Measurements from ENCODE around the gene CX3CL1.

GRCh38 chr16:57345666-57346204 lies 26.6 kb upstream of the CX3CL1 start:
- TF ChIP-seq BACH2 (CRISPR knock-in tag; IDR thresholded peaks at IDR 0.05; ENCODE audit: borderline replicate concordance) (no peak), ESRRG (CRISPR knock-in tag; IDR thresholded peaks at IDR 0.05) (no peak), POU6F1 (CRISPR knock-in tag; IDR thresholded peaks at IDR 0.05; ENCODE audit: borderline replicate concordance, low read depth) (no peak), CSRNP3 (CRISPR knock-in tag; IDR thresholded peaks at IDR 0.05) (no peak), ZFP30 (CRISPR knock-in tag; IDR thresholded peaks at IDR 0.05) (no peak), PATZ1 (CRISPR knock-in tag; IDR thresholded peaks at IDR 0.05; ENCODE audit: borderline replicate concordance) (no peak), TOX (CRISPR knock-in tag; IDR thresholded peaks at IDR 0.05; ENCODE audit: borderline replicate concordance) (no peak), RARB (CRISPR knock-in tag; IDR thresholded peaks at IDR 0.05) (no peak), ISL1 (CRISPR knock-in tag; IDR thresholded peaks at IDR 0.05) (no peak), ZNF565 (CRISPR knock-in tag; conservative IDR thresholded peaks at IDR 0.05; ENCODE audit: low read depth) (no peak), ZNF70 (CRISPR knock-in tag; IDR thresholded peaks at IDR 0.05) (no peak), PPARA (CRISPR knock-in tag; IDR thresholded peaks at IDR 0.05; ENCODE audit: borderline replicate concordance) (no peak)

Measured in SK-N-SH treated with all-trans-retinoic acid at 6 μM for 48 hours (cell line).